SK-N-SH treated with all-trans-retinoic acid at 6 μM for 48 hours (cell line): ENCODE measurements around the gene PHETA1.

Source experiments
- ATAC-seq: fragments of 200-7000 bp; cut with Tn5 transposase; 3 replicates; pipeline ENCODE4 v1.9.1; 2020; ENCODE audit warnings: mild to moderate bottlenecking, moderate library complexity
- ARNTL ChIP-seq: fragments of 450-650 bp; formaldehyde crosslinking; IDR thresholded peaks from 2 replicates; pipeline ENCODE4 v1.5.0; 2020; ENCODE audit warnings: low read depth, mild to moderate bottlenecking, moderate library complexity, borderline replicate concordance
- BACH2 ChIP-seq: fragments of 250-450 bp; sonication (Bioruptor Pico); IDR thresholded peaks from 2 replicates; pipeline ENCODE4 v1.9.0; 2021; ENCODE audit warnings: mild to moderate bottlenecking, borderline replicate concordance
- CSDC2 ChIP-seq: fragments of 250-450 bp; sonication (Bioruptor Pico); IDR thresholded peaks from 2 replicates; pipeline ENCODE4 v1.5.0; 2020; ENCODE audit warnings: mild to moderate bottlenecking, moderate library complexity
- ESRRG ChIP-seq: fragments of 250-450 bp; sonication (Bioruptor Pico); IDR thresholded peaks from 2 replicates; pipeline ENCODE4 v1.6.1; 2021; ENCODE audit warnings: mild to moderate bottlenecking
- GLIS3 ChIP-seq: fragments of 250-450 bp; sonication (Bioruptor Pico); IDR thresholded peaks from 2 replicates; pipeline ENCODE4 v1.5.0; 2020; ENCODE audit warnings: mild to moderate bottlenecking, moderate library complexity
- ISL1 ChIP-seq: fragments of 250-450 bp; sonication (Bioruptor Pico); IDR thresholded peaks from 2 replicates; pipeline ENCODE4 v2.1.2; 2022; ENCODE audit warnings: mild to moderate bottlenecking, moderate library complexity
- OSR1 ChIP-seq: fragments of 250-450 bp; sonication (Bioruptor Pico); IDR thresholded peaks from 2 replicates; pipeline ENCODE4 v1.8.0; 2022; ENCODE audit warnings: moderate library complexity, mild to moderate bottlenecking, inconsistent platforms
- PPARA ChIP-seq: fragments of 250-450 bp; sonication (Bioruptor Pico); IDR thresholded peaks from 2 replicates; pipeline ENCODE4 v1.5.0; 2020; ENCODE audit warnings: mild to moderate bottlenecking, borderline replicate concordance
- RARB ChIP-seq: fragments of 250-450 bp; sonication (Bioruptor Pico); IDR thresholded peaks from 2 replicates; pipeline ENCODE4 v1.8.0; 2021; ENCODE audit warnings: mild to moderate bottlenecking, moderate library complexity
- SNAI2 ChIP-seq: fragments of 250-450 bp; sonication (Bioruptor Pico); IDR thresholded peaks from 2 replicates; pipeline ENCODE4 v1.5.0; 2020; ENCODE audit warnings: mild to moderate bottlenecking, moderate library complexity
- TCF4 ChIP-seq: fragments of 250-450 bp; sonication (Bioruptor Pico); IDR thresholded peaks from 2 replicates; pipeline ENCODE4 v1.8.0; 2021; ENCODE audit warnings: mild to moderate bottlenecking, moderate library complexity, borderline replicate concordance
- TOX ChIP-seq: fragments of 250-450 bp; sonication (Bioruptor Pico); IDR thresholded peaks from 2 replicates; pipeline ENCODE4 v1.8.0; 2021; ENCODE audit warnings: mild to moderate bottlenecking, moderate library complexity, borderline replicate concordance
- ZC3H10 ChIP-seq: fragments of 250-450 bp; sonication (Bioruptor Pico); IDR thresholded peaks from 2 replicates; pipeline ENCODE4 v1.5.1; 2021; ENCODE audit warnings: mild to moderate bottlenecking, moderate library complexity
- ZFP3 ChIP-seq: fragments of 250-450 bp; sonication (Bioruptor Pico); IDR thresholded peaks from 2 replicates; pipeline ENCODE4 v1.5.0; 2020; ENCODE audit warnings: mild to moderate bottlenecking, moderate library complexity
- ZFP30 ChIP-seq: fragments of 450-650 bp; formaldehyde crosslinking; IDR thresholded peaks from 2 replicates; pipeline ENCODE4 v1.5.0; 2022; ENCODE audit warnings: mild to moderate bottlenecking, moderate library complexity
- ZNF565 ChIP-seq: fragments of 450-650 bp; formaldehyde crosslinking; conservative IDR thresholded peaks from 2 replicates; pipeline ENCODE4 v1.5.0; 2020; ENCODE audit warnings: low read depth, mild to moderate bottlenecking, moderate library complexity
- ZNF70 ChIP-seq: fragments of 450-650 bp; formaldehyde crosslinking; IDR thresholded peaks from 2 replicates; pipeline ENCODE4 v1.5.0; 2020; ENCODE audit warnings: mild to moderate bottlenecking, moderate library complexity
- ZNF8 ChIP-seq: fragments of 450-650 bp; formaldehyde crosslinking; IDR thresholded peaks from 2 replicates; pipeline ENCODE4 v1.5.0; 2020; ENCODE audit warnings: mild to moderate bottlenecking, moderate library complexity
- TF ChIP-seq, protein P1 (sequence below): fragments of 250-450 bp; sonication (Bioruptor Pico); IDR thresholded peaks from 2 replicates; pipeline ENCODE4 v1.5.1; 2020; ENCODE audit warnings: low read depth, mild to moderate bottlenecking, moderate library complexity
- TF ChIP-seq, protein P2 (sequence below): fragments of 250-450 bp; sonication (Bioruptor Pico); IDR thresholded peaks from 2 replicates; pipeline ENCODE4 v1.5.1; 2021; ENCODE audit warnings: mild to moderate bottlenecking, moderate library complexity
- TF ChIP-seq, protein P3 (sequence below): fragments of 250-450 bp; sonication (Bioruptor Pico); IDR thresholded peaks from 2 replicates; pipeline ENCODE4 v1.8.0; 2020; ENCODE audit warnings: mild to moderate bottlenecking, moderate library complexity, borderline replicate concordance
- TF ChIP-seq, protein P4 (sequence below): fragments of 250-450 bp; sonication (Bioruptor Pico); IDR thresholded peaks from 2 replicates; pipeline ENCODE4 v1.8.0; 2021; ENCODE audit warnings: low read depth, mild to moderate bottlenecking, moderate library complexity, borderline replicate concordance
- TF ChIP-seq, protein P5 (sequence below): fragments of 250-450 bp; sonication (Bioruptor Pico); IDR thresholded peaks from 2 replicates; pipeline ENCODE4 v1.5.0; 2020; ENCODE audit warnings: mild to moderate bottlenecking, moderate library complexity

The PHETA1 gene

DNA sequence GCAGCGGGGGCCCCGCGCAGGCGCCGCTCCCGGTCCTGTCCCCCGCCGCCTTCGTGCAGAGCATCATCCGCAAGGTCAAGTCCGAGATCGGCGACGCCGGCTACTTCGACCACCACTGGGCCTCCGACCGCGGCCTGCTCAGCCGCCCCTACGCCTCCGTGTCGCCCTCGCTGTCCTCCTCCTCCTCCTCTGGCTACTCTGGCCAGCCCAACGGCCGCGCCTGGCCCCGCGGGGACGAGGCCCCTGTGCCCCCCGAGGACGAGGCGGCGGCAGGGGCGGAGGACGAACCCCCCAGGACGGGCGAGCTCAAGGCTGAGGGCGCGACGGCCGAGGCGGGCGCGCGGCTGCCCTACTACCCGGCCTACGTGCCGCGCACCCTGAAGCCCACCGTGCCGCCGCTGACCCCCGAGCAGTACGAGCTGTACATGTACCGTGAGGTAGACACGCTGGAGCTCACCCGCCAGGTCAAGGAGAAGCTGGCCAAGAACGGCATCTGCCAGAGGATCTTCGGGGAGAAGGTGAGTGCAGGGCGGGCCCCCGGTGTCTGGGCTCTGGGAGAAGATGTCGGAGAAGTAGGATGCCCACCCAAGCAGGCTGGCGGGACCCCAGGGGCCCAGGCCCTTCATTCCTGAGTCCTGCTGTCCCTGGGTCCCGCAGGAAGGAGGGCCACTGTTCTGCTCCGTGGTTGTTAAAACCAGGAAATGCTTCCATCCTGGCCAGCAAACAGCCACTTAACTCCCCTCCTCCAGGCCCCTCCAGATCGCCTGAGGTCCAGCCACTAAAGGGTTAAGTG lies 48.4 kb downstream of the PHETA1 start:
- no peak for ATAC-seq
- TF ChIP-seq, protein P1, sequence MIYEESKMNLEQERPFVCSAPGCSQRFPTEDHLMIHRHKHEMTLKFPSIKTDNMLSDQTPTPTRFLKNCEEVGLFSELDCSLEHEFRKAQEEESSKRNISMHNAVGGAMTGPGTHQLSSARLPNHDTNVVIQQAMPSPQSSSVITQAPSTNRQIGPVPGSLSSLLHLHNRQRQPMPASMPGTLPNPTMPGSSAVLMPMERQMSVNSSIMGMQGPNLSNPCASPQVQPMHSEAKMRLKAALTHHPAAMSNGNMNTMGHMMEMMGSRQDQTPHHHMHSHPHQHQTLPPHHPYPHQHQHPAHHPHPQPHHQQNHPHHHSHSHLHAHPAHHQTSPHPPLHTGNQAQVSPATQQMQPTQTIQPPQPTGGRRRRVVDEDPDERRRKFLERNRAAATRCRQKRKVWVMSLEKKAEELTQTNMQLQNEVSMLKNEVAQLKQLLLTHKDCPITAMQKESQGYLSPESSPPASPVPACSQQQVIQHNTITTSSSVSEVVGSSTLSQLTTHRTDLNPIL: no peak
- no peak for TF ChIP-seq ZFP30
- TF ChIP-seq OSR1: no peak
- TF ChIP-seq CSDC2 (CRISPR knock-in tag): no peak
- TF ChIP-seq SNAI2 (CRISPR knock-in tag): no peak
- TF ChIP-seq, protein P2, sequence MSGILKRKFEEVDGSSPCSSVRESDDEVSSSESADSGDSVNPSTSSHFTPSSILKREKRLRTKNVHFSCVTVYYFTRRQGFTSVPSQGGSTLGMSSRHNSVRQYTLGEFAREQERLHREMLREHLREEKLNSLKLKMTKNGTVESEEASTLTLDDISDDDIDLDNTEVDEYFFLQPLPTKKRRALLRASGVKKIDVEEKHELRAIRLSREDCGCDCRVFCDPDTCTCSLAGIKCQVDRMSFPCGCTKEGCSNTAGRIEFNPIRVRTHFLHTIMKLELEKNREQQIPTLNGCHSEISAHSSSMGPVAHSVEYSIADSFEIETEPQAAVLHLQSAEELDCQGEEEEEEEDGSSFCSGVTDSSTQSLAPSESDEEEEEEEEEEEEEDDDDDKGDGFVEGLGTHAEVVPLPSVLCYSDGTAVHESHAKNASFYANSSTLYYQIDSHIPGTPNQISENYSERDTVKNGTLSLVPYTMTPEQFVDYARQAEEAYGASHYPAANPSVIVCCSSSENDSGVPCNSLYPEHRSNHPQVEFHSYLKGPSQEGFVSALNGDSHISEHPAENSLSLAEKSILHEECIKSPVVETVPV: no peak
- TF ChIP-seq, all 23 proteins: peak for 0

DNA sequence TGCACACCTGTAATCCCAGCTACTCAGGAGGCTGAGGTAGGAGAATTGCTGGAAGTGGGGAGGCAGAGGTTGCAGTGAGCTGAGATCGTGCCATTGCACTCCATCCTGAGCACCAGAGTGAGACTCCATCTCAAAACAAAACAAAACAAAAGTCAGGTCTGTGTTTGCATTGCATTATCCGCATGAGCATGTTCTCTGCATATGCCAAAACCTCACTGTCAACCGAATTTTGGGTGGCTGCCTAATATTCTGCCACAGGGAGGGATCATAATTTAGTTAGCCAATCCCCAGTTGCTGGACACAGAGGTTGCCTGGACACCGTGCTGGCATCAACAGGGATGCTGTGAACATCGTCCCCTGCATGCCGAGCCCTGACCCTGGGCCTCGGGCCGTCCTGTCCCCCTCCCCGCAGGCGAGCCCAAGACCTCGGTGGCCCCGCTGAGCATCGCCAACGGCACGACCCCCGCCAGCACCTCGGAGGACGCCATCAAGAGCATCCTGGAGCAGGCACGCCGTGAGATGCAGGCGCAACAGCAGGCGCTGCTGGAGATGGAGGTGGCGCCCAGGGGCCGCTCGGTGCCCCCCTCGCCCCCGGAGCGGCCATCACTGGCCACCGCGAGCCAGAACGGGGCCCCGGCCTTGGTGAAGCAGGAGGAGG lies 49.2 kb downstream of the PHETA1 start:
- no peak for ATAC-seq
- no peak for TF ChIP-seq ARNTL
- no peak for TF ChIP-seq ZFP30
- TF ChIP-seq ZNF8 (CRISPR knock-in tag): no peak
- TF ChIP-seq TCF4 (CRISPR knock-in tag): no peak
- no peak for TF ChIP-seq BACH2 (CRISPR knock-in tag)
- TF ChIP-seq ZFP3: no peak
- TF ChIP-seq ZNF565 (CRISPR knock-in tag): no peak
- TF ChIP-seq SNAI2 (CRISPR knock-in tag): no peak
- TF ChIP-seq, protein P1: no peak
- TF ChIP-seq TOX: no peak
- no peak for TF ChIP-seq PPARA (CRISPR knock-in tag)
- TF ChIP-seq, protein P3, sequence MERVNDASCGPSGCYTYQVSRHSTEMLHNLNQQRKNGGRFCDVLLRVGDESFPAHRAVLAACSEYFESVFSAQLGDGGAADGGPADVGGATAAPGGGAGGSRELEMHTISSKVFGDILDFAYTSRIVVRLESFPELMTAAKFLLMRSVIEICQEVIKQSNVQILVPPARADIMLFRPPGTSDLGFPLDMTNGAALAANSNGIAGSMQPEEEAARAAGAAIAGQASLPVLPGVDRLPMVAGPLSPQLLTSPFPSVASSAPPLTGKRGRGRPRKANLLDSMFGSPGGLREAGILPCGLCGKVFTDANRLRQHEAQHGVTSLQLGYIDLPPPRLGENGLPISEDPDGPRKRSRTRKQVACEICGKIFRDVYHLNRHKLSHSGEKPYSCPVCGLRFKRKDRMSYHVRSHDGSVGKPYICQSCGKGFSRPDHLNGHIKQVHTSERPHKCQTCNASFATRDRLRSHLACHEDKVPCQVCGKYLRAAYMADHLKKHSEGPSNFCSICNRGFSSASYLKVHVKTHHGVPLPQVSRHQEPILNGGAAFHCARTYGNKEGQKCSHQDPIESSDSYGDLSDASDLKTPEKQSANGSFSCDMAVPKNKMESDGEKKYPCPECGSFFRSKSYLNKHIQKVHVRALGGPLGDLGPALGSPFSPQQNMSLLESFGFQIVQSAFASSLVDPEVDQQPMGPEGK (CRISPR knock-in tag): no peak
- TF ChIP-seq GLIS3 (CRISPR knock-in tag): no peak
- TF ChIP-seq, protein P2: no peak
- TF ChIP-seq ISL1 (CRISPR knock-in tag): no peak
- TF ChIP-seq ZNF70 (CRISPR knock-in tag): no peak
- TF ChIP-seq, protein P4, sequence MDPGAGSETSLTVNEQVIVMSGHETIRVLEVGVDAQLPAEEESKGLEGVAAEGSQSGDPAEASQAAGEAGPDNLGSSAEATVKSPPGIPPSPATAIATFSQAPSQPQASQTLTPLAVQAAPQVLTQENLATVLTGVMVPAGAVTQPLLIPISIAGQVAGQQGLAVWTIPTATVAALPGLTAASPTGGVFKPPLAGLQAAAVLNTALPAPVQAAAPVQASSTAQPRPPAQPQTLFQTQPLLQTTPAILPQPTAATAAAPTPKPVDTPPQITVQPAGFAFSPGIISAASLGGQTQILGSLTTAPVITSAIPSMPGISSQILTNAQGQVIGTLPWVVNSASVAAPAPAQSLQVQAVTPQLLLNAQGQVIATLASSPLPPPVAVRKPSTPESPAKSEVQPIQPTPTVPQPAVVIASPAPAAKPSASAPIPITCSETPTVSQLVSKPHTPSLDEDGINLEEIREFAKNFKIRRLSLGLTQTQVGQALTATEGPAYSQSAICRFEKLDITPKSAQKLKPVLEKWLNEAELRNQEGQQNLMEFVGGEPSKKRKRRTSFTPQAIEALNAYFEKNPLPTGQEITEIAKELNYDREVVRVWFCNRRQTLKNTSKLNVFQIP (CRISPR knock-in tag): no peak
- TF ChIP-seq OSR1: no peak

DNA sequence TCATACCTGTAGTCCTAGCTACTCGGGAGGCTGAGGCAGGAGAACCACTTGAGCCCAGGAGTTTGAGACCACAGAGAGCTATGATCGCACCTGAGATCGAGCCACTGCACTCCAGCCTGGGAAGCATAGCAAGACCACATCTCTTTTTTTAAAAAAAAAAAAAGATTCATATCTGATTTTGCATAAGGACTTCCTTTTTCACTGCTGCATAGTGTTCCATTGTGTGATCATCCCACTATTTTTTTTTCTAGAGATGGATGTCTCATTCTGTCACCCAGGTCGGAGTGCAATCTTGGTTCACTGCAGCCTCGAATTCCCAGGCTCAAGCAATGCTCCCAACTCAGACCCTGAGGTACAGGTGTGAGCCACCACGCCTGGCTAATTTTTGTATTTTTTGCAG lies 50.4 kb downstream of the PHETA1 start:
- TF ChIP-seq ESRRG (CRISPR knock-in tag) (no peak), ZNF70 (CRISPR knock-in tag) (no peak), ZNF565 (CRISPR knock-in tag) (no peak), RARB (CRISPR knock-in tag) (no peak), ZFP30 (no peak), ZC3H10 (CRISPR knock-in tag) (no peak), TOX (no peak), ISL1 (CRISPR knock-in tag) (no peak), CSDC2 (CRISPR knock-in tag) (no peak), SNAI2 (CRISPR knock-in tag) (no peak), OSR1 (no peak), ZFP3 (no peak), PPARA (CRISPR knock-in tag) (no peak), ARNTL (no peak)
- TF ChIP-seq, protein P5, sequence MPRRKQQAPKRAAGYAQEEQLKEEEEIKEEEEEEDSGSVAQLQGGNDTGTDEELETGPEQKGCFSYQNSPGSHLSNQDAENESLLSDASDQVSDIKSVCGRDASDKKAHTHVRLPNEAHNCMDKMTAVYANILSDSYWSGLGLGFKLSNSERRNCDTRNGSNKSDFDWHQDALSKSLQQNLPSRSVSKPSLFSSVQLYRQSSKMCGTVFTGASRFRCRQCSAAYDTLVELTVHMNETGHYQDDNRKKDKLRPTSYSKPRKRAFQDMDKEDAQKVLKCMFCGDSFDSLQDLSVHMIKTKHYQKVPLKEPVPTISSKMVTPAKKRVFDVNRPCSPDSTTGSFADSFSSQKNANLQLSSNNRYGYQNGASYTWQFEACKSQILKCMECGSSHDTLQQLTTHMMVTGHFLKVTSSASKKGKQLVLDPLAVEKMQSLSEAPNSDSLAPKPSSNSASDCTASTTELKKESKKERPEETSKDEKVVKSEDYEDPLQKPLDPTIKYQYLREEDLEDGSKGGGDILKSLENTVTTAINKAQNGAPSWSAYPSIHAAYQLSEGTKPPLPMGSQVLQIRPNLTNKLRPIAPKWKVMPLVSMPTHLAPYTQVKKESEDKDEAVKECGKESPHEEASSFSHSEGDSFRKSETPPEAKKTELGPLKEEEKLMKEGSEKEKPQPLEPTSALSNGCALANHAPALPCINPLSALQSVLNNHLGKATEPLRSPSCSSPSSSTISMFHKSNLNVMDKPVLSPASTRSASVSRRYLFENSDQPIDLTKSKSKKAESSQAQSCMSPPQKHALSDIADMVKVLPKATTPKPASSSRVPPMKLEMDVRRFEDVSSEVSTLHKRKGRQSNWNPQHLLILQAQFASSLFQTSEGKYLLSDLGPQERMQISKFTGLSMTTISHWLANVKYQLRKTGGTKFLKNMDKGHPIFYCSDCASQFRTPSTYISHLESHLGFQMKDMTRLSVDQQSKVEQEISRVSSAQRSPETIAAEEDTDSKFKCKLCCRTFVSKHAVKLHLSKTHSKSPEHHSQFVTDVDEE (CRISPR knock-in tag): no peak
- TF ChIP-seq, all 23 proteins: peak for 0
- ATAC-seq: no peak
